Esophagus (tissue), 2 donors: ENCODE data around the gene RRP8. TPM values are rescaled to one million over a fixed set of nuclear protein-coding genes. Genes with fewer than 3 reads are reported as not detected.

Experiments used
- H3K27ac ChIP-seq, 2 donors: one replicate each; pipeline ENCODE4 v1.5.1; 2013; ENCODE audit warnings: low read depth in 2 of 2, mild to moderate bottlenecking in 2 of 2, inconsistent platforms in 1 of 2, low read length in 1 of 2, moderate library complexity in 1 of 2
- H3K27me3 ChIP-seq, 2 donors: one replicate each; pipeline ENCODE4 v1.6.1; 2013; ENCODE audit warnings: low read length in 2 of 2, control low read depth in 1 of 2, mild to moderate bottlenecking in 1 of 2; ENCODE audit not compliant: insufficient read depth in 2 of 2, control insufficient read depth in 1 of 2
- H3K36me3 ChIP-seq, 2 donors: one replicate each; pipeline ENCODE4 v1.6.1; 2013; ENCODE audit warnings: low read length in 1 of 2; ENCODE audit not compliant: control insufficient read depth in 2 of 2, insufficient read depth in 2 of 2
- H3K4me1 ChIP-seq, 2 donors: one replicate each; pipeline ENCODE4 v1.6.1; 2013; ENCODE audit warnings: low read length in 1 of 2; ENCODE audit not compliant: control insufficient read depth in 2 of 2, insufficient read depth in 2 of 2
- H3K4me3 ChIP-seq, 2 donors: one replicate each; pipeline ENCODE4 v1.5.1; 2013; ENCODE audit warnings: low read length in 2 of 2, mild to moderate bottlenecking in 2 of 2, low read depth in 1 of 2, moderate library complexity in 1 of 2
- H3K9me3 ChIP-seq, 2 donors: one replicate each; pipeline ENCODE4 v1.6.1; 2013; ENCODE audit warnings: mild to moderate bottlenecking in 2 of 2, low read depth in 1 of 2, low read length in 1 of 2, moderate library complexity in 1 of 2; ENCODE audit not compliant: control insufficient read depth in 2 of 2, insufficient read depth in 1 of 2
- WGBS, 2 donors: extraction: QIAGEN DNeasy Blood & Tissue Kit; methylation state at CpG; one replicate each; pipeline ENCODE4 v1.1.7; 2013; 5-methylcytosine and 5-hydroxymethylcytosine counted together
- polyA plus RNA-seq, 2 donors: library from polyadenylated mRNA; stranded (reverse); fragments of 200-250 nt; gene quantifications; one replicate each; pipeline ENCODE4 v1.2.3, GENCODE V29; 2013
- donor health status: healthy with polysubstance abuse.
- donor health status: Bipolar disorder and iron deficiency.

Gene RRP8
- polyA plus RNA-seq, 2 donors, result 12.4 to 12.6 TPM

DNA sequence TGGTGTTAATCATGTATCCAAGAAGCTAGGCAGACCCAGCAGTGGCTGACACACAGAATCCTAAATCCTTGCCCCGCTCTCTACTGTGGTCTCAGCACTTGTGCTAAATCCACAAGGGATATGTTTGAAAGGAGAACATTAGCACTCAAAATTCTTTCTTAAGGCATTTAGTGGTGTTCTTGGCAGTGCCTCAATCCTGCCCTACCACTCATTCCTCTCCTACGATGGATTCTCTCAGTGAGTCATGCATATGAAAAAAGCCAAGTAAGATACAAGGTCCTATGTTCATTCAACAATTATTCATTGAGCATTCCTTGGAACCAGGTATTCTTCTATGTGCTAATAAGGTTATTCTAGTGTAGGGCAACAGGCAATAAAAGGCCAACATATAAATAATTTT lies 31.2 kb downstream of the RRP8 start:
- H3K4me1 ChIP-seq, result peaks cover 3 to 6% of the 10 kb centered on the region in 2 donors
- H3K4me3 ChIP-seq, result no peak overlapping the region
- no peaks in the 10 kb centered on the region for H3K27me3 ChIP-seq
- WGBS, 2 donors, result 55 to 56% methylated on average over 2 of the region's 2 CpGs
- H3K9me3 ChIP-seq, result no peaks in the 10 kb centered on the region
- H3K27ac ChIP-seq, result no peak overlapping the region
- no peaks in the 10 kb centered on the region for H3K36me3 ChIP-seq

GRCh38 chr11:6571434-6572008 lies 31.9 kb downstream of the RRP8 start:
- Histone ChIP-seq H3K9me3 (no peaks in the 10 kb centered on the region), H3K4me1 (peaks cover 3 to 4% of the 10 kb centered on the region in 2 donors), H3K27me3 (no peaks in the 10 kb centered on the region), H3K36me3 (no peaks in the 10 kb centered on the region), H3K4me3 (no peak overlapping the region), H3K27ac (no peak overlapping the region)
- WGBS, 2 donors, result 80 to 84% methylated on average over 22 of the region's 22 CpGs

DNA sequence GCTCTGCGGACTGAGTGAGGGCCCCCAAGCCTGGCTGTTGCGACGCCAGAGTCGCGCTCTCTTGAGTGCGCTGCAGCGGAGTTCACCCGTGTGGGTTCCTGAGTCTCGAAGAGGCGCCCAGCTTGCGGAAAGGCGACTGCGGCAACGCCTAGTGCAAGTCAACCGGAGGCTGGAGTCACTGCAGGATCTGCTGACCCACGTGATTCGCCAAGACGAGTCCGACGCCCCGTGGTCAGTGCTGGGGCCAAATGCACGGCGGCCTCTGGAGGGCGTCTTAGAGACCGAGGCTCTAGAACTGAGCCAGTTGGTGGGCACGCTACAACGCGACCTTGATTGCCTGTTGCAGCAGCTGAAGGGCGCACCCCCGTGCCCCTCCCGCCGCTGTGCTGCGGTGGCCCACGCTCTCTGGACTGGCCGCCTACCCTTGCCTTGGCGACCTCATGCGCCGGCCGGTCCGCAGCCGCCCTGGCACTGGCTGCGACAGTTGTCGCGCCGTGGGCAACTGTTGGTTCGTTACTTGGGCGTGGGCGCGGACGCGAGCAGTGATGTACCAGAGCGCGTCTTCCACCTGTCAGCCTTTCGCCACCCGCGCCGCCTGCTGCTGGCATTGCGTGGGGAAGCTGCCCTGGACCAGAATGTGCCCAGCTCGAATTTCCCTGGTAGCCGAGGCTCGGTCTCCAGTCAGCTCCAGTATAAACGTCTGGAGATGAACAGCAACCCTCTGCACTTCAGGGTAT lies 32.6 kb downstream of the RRP8 start:
- Histone ChIP-seq H3K36me3 (no peaks in the 10 kb centered on the region), H3K27me3 (no peaks in the 10 kb centered on the region), H3K4me1 (peaks cover 3 to 4% of the 10 kb centered on the region in 2 donors), H3K9me3 (no peaks in the 10 kb centered on the region), H3K27ac (no peak overlapping the region), H3K4me3 (no peak overlapping the region)
- WGBS, 2 donors, result 73 to 83% methylated on average over 62 of the region's 62 CpGs

GRCh38 chr11:6569706-6570105 lies 33.7 kb downstream of the RRP8 start:
- Histone ChIP-seq H3K27ac (no peak overlapping the region), H3K4me3 (no peak overlapping the region), H3K4me1 (peaks cover 3 to 4% of the 10 kb centered on the region in 2 donors), H3K36me3 (no peaks in the 10 kb centered on the region), H3K9me3 (no peaks in the 10 kb centered on the region), H3K27me3 (no peaks in the 10 kb centered on the region)
- 81 to 95% methylated on average over 5 of the region's 5 CpGs for WGBS, 2 donors

- 57 to 62% methylated on average over 4 of the region's 4 CpGs for WGBS, 2 donors
- Histone ChIP-seq H3K4me1 (peaks cover 3 to 4% of the 10 kb centered on the region in 2 donors), H3K27ac (no peak overlapping the region)
Observed at GRCh38 chr11:6568191-6568918, 35.1 kb downstream of the RRP8 start.

DNA sequence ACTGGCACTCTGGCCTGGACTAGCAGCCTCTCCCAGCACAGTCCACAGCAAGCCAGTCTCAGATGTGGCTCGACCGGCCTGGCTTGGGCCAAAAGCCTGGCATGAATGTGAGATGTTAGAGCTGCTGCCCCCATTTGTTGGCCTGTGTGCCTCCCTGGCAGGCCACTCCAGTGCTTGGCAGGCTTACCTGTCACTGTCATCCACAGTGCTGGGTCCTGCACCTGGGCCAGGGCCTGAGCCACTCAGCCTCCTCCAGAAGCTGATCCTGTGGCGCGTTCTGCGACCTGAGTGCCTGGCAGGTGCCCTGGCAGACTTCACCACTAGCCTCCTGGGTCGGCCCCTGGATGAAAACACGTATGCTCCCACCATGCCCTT lies 36.1 kb downstream of the RRP8 start:
- Histone ChIP-seq H3K36me3 (no peaks in the 10 kb centered on the region), H3K27me3 (no peaks in the 10 kb centered on the region), H3K27ac (no peak overlapping the region), H3K4me1 (peaks cover 3 to 4% of the 10 kb centered on the region in 2 donors), H3K4me3 (no peak overlapping the region), H3K9me3 (no peaks in the 10 kb centered on the region)
- 95 to 96% methylated on average over 7 of the region's 7 CpGs for WGBS, 2 donors

More at GRCh38 chr11:6568191-6568918, 35.1 kb downstream of the RRP8 start:
- Histone ChIP-seq H3K36me3 (no peaks in the 10 kb centered on the region), H3K4me3 (no peak overlapping the region), H3K9me3 (no peaks in the 10 kb centered on the region), H3K27me3 (no peaks in the 10 kb centered on the region)

DNA sequence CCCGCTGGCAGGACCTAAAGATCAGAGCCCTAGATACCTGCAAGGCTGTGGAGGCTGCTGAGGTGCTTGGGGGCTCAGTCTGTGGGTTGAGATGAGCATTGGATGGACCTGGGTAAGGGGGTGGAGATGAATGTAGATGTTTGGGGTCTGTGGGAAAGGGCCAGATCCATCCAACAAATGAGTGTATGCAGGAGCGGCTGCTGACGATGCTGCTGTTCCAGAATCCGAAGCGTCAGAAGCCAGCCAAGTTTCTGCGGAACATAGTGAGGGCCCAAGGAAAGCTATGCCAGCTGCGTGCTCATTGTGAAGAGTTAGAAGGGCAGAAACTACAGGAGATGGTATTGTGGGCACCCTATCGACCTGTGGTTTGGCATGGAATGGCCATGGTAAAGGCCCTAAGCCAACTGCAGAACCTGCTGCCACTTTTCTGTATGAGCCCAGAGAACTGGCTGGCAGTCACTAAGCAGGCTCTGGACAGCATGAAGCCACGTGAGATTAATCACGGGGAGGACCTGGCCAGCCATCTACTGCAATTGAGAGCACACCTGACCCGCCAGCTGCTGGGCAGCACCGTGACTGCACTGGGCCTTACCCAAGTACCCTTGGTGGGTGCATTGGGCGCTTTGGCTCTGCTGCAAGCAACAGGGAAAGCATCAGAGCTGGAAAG lies 36.6 kb downstream of the RRP8 start:
- Histone ChIP-seq H3K9me3 (no peaks in the 10 kb centered on the region), H3K4me1 (peaks cover 3 to 4% of the 10 kb centered on the region in 2 donors), H3K27me3 (no peaks in the 10 kb centered on the region), H3K4me3 (no peak overlapping the region), H3K36me3 (no peaks in the 10 kb centered on the region), H3K27ac (no peak overlapping the region)
- WGBS, 2 donors, result 88 to 93% methylated on average over 13 of the region's 13 CpGs

DNA sequence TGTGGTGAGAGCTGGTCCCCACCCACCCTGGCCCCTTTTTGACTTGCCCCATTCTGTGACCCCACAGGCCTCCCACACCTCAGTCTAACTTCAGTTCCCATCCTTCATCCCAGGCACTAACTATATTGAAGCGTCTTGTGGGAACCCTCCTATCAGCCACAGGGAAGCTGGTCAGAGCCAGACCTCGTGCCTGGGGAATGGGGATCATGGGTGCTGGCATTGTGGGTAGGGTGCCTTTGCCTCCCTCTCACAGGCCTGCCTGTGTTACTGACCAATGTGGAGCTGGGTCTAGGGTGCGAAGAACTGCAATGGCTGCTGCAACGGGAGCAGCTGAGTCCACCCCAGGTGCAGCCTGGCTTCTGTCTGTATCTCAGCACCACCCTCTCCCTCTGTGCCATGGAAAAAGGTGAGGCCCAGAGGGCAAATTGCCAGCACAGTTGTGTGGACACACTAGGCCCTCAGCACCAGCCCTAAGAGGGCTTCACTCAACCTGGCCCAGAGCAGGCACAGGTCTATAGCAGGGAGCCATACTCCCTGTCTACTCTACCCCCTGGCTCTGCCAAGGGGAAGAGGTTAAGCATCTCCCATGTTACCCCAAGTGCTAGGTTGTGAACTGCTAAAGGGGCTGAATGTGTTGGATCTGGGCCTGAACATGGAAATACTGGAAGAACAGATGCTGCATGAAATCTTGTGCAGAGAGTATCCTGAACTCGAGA lies 37.3 kb downstream of the RRP8 start:
- 89 to 93% methylated on average over 5 of the region's 5 CpGs for WGBS, 2 donors
- Histone ChIP-seq H3K27ac (no peak overlapping the region), H3K4me1 (peaks cover 3 to 4% of the 10 kb centered on the region in 2 donors), H3K27me3 (no peaks in the 10 kb centered on the region), H3K36me3 (no peaks in the 10 kb centered on the region), H3K4me3 (no peak overlapping the region), H3K9me3 (no peaks in the 10 kb centered on the region)

- Histone ChIP-seq H3K4me1 (peaks cover 3 to 4% of the 10 kb centered on the region in 2 donors), H3K4me3 (no peak overlapping the region), H3K27ac (no peak overlapping the region), H3K36me3 (no peaks in the 10 kb centered on the region), H3K27me3 (no peaks in the 10 kb centered on the region), H3K9me3 (no peaks in the 10 kb centered on the region)
- 74 to 91% methylated on average over 2 of the region's 2 CpGs for WGBS, 2 donors
Observed at GRCh38 chr11:6565325-6565724, 38.1 kb downstream of the RRP8 start.
